ENCODE results near the gene CAMK2B.

Gene CAMK2B

DNA sequence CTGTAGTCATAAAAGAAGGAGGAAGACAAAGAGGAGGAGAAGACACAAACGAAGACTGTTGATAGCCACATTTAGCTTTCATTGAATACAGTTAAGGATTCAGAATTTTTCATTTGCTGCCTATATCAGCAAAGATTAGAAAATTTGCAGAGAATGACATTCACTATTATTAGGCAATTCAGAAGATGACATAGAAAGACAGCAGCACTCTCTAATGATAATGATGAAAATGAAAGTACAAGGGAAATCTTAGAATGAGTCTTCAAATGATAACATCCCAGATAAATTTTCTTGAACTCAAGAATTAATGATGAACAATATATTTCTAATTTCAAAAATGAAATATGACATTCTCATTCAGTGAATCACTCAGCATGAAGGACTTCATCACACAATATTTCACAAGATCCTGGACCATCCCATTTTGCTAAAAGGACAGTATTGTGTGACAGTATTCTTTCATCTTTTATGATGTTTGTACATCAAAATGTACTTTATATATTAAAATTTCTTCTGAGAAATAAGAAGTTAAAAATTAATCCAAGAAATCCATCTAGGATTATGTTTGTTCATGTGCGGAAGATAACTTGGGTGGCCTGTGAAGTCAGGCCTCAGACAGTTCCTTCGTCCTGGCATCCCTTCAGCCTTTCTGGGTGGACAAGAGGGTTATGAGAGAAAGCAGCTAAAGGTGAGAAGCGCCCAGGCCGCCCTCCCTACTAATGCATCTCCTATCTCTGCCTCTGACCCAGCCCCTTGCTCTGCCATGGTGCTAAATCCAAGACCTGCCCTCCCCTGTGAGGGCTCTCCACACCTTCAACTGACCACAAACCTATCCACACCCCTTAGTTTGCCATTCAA is 47.4 kb upstream of the CAMK2B start:
- no peaks in the 10 kb centered on the region for H3K79me2 ChIP-seq (ENCODE audit: insufficient read depth, low read length)
- no peak overlapping the region for H3K9ac ChIP-seq (ENCODE audit: low read length)
- no peak overlapping the region for H3K4me2 ChIP-seq (ENCODE audit: low read depth, low read length, poor library complexity, severe bottlenecking)
- H3K27me3 ChIP-seq (ENCODE audit: low read length), result no peaks in the 10 kb centered on the region
- no peak overlapping the region for H3K27ac ChIP-seq (ENCODE audit: low read depth, low read length)
- H3K36me3 ChIP-seq (ENCODE audit: low read length), result no peaks in the 10 kb centered on the region
- H3K4me3 ChIP-seq (ENCODE audit: insufficient read depth, low read length, poor library complexity, severe bottlenecking), result no peak overlapping the region
- no peak for TF ChIP-seq EZH2phosphoT487 (conservative IDR thresholded peaks at IDR 0.05; ENCODE audit: low read length)
- TF ChIP-seq, protein P1, sequence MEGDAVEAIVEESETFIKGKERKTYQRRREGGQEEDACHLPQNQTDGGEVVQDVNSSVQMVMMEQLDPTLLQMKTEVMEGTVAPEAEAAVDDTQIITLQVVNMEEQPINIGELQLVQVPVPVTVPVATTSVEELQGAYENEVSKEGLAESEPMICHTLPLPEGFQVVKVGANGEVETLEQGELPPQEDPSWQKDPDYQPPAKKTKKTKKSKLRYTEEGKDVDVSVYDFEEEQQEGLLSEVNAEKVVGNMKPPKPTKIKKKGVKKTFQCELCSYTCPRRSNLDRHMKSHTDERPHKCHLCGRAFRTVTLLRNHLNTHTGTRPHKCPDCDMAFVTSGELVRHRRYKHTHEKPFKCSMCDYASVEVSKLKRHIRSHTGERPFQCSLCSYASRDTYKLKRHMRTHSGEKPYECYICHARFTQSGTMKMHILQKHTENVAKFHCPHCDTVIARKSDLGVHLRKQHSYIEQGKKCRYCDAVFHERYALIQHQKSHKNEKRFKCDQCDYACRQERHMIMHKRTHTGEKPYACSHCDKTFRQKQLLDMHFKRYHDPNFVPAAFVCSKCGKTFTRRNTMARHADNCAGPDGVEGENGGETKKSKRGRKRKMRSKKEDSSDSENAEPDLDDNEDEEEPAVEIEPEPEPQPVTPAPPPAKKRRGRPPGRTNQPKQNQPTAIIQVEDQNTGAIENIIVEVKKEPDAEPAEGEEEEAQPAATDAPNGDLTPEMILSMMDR (IDR thresholded peaks at IDR 0.05; ENCODE audit: insufficient read depth, low read length, poor library complexity, severe bottlenecking), result no peak
- H2AFZ ChIP-seq (ENCODE audit: low read depth, low read length, severe bottlenecking), result no peak overlapping the region
- H3K9me2 ChIP-seq (replicated peaks; ENCODE audit: insufficient read depth, low read length), result no peaks in the 10 kb centered on the region
- no peaks in the 10 kb centered on the region for H3K9me3 ChIP-seq (ENCODE audit: insufficient read depth, low read length)
- no peaks in the 10 kb centered on the region for H3F3A ChIP-seq (ENCODE audit: insufficient read depth)
- no peaks in the 10 kb centered on the region for H4K20me1 ChIP-seq (ENCODE audit: low read depth, low read length)

DNA sequence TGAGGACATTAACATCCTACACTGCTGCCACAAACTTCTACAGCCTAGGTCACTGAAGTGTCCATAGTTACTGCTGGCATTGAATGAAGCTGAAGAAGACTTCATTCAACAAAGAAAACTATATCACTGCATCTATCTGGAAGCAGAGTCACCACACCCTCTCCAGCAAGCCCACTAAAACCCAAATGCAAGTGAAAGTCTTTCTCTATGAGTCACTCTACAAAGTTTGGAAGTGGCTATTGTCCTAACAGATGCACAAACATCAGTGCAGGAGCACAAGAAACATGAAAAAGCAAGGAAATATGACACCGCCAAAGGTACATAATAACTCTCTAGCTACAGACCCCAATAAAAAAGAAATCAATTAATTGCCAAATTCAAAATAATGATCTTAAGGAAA is 43.5 kb upstream of the CAMK2B start:
- Histone ChIP-seq H3K36me3 (ENCODE audit: low read length) (no peaks in the 10 kb centered on the region), H3K9ac (ENCODE audit: low read length) (no peak overlapping the region), H3K4me2 (ENCODE audit: low read depth, low read length, poor library complexity, severe bottlenecking) (no peak overlapping the region), H4K20me1 (ENCODE audit: low read depth, low read length) (no peaks in the 10 kb centered on the region), H3K4me3 (ENCODE audit: insufficient read depth, low read length, poor library complexity, severe bottlenecking) (no peak overlapping the region), H3K9me3 (ENCODE audit: insufficient read depth, low read length) (no peaks in the 10 kb centered on the region), H3K27me3 (ENCODE audit: low read length) (no peaks in the 10 kb centered on the region), H3F3A (ENCODE audit: insufficient read depth) (no peaks in the 10 kb centered on the region), H3K27ac (ENCODE audit: low read depth, low read length) (no peak overlapping the region), H2AFZ (ENCODE audit: low read depth, low read length, severe bottlenecking) (no peak overlapping the region), H3K9me2 (replicated peaks; ENCODE audit: insufficient read depth, low read length) (no peaks in the 10 kb centered on the region), H3K79me2 (ENCODE audit: insufficient read depth, low read length) (no peaks in the 10 kb centered on the region)
- no peak for TF ChIP-seq EZH2phosphoT487 (conservative IDR thresholded peaks at IDR 0.05; ENCODE audit: low read length)
- TF ChIP-seq, protein P1 (IDR thresholded peaks at IDR 0.05; ENCODE audit: insufficient read depth, low read length, poor library complexity, severe bottlenecking), result no peak

DNA sequence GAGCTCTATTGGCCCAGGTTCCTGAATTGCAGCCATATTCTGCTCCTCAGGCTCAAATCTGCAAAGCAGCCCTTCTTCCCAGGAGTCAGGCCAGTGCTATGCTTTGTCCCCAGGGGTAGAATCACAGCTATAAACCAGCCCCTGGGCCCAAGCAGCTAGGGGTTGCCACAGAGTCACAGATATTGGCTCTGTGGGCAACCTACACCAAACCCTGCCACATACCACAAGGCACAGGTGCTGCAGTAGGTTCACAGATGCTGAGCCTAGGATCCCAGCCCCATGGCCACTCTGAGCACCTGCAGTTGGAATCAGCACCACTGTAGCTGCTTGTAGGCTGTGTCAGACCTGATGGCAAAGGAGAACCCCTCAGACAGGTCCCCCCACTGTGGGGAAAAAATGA is 43.1 kb upstream of the CAMK2B start:
- no peak overlapping the region for H3K4me2 ChIP-seq (ENCODE audit: low read depth, low read length, poor library complexity, severe bottlenecking)
- no peaks in the 10 kb centered on the region for H4K20me1 ChIP-seq (ENCODE audit: low read depth, low read length)

More for the DNA sequence above, 43.1 kb upstream of the CAMK2B start:
- no peaks in the 10 kb centered on the region for H3K79me2 ChIP-seq (ENCODE audit: insufficient read depth, low read length)
- H3K36me3 ChIP-seq (ENCODE audit: low read length), result no peaks in the 10 kb centered on the region
- no peaks in the 10 kb centered on the region for H3F3A ChIP-seq (ENCODE audit: insufficient read depth)
- no peak for TF ChIP-seq EZH2phosphoT487 (conservative IDR thresholded peaks at IDR 0.05; ENCODE audit: low read length)
- TF ChIP-seq, protein P1 (IDR thresholded peaks at IDR 0.05; ENCODE audit: insufficient read depth, low read length, poor library complexity, severe bottlenecking), result no peak
- H3K4me3 ChIP-seq (ENCODE audit: insufficient read depth, low read length, poor library complexity, severe bottlenecking), result no peak overlapping the region
- no peak overlapping the region for H3K27ac ChIP-seq (ENCODE audit: low read depth, low read length)
- no peak overlapping the region for H3K9ac ChIP-seq (ENCODE audit: low read length)
- H2AFZ ChIP-seq (ENCODE audit: low read depth, low read length, severe bottlenecking), result no peak overlapping the region
- H3K9me3 ChIP-seq (ENCODE audit: insufficient read depth, low read length), result no peaks in the 10 kb centered on the region
- H3K9me2 ChIP-seq (replicated peaks; ENCODE audit: insufficient read depth, low read length), result no peaks in the 10 kb centered on the region
- no peaks in the 10 kb centered on the region for H3K27me3 ChIP-seq (ENCODE audit: low read length)
